Measurements from ENCODE around the gene PTPRZ1.

Gene PTPRZ1

DNA sequence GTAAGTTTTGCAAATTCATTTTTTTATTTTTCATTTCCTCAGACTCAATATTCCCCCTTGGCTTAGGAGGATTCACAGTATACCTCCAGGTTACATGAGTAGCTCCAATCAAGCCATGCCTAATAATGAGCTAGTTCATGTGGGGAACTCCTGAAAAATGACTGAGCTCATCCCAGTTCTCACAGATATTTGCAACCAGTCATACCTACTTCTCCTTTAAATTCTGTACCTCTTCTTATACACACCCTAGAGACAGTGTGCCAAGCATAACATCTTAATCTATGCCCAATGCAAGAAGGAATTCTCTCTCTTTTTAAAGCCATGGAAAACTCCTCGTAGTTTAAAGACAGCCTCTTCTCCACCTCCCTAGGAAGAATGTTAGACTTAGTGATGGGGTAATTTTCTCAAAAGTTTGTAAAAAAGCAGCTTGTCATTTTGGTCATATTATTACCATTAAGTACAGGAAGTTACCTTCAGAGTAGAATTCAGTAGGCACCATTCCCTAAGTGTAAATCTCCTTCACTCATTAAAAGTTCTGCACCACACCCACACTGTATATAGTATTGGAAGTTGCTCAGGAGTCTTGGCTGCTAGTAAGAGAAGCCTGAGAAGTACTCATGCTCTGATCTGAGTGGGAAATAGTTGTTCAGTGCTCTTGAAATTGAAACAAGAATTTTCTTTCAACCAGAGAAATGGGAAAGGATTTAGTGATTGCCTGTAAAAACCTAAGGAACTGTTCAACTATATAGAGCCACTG, 72.7 kb downstream of the PTPRZ1 start:
- no peak for TF ChIP-seq CTCF (IDR thresholded peaks at IDR 0.05; ENCODE audit: control insufficient read depth, extremely low read depth, insufficient read depth)
- no peak for DNase-seq (ENCODE audit: low read depth)
- H3K4me3 ChIP-seq (ENCODE audit: low read depth, low read length), result no peak overlapping the region

DNA sequence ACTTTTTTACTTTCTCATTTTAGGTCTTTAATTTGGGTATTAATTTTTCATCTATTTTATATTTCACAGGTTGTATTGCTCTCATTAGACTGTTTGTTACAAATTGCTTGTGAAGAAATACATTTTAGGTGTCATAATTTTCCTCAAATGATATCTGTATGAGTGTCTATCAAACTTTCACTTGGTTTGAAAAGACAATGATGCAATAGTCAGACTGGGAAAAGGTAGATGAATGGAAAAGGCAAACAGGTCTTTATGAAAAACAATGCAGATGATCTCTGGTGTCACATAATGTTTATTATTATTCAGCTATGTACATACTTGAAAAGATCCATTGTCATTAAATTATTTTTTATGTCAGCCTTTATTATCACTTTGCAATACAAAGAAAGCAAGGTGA, 80.2 kb downstream of the PTPRZ1 start:
- no peak for DNase-seq (ENCODE audit: low read depth)
- TF ChIP-seq CTCF (IDR thresholded peaks at IDR 0.05; ENCODE audit: control insufficient read depth, extremely low read depth, insufficient read depth), result no peak
- H3K4me3 ChIP-seq (ENCODE audit: low read depth, low read length), result no peak overlapping the region

- DNase-seq (ENCODE audit: low read depth), result no peak
- H3K4me3 ChIP-seq (ENCODE audit: low read depth, low read length), result no peak overlapping the region
- no peak for TF ChIP-seq CTCF (IDR thresholded peaks at IDR 0.05; ENCODE audit: control insufficient read depth, extremely low read depth, insufficient read depth)
These were observed 80.6 kb downstream of the PTPRZ1 start for GRCh38 chr7:121953601-121954000.

- no peak for TF ChIP-seq CTCF (IDR thresholded peaks at IDR 0.05; ENCODE audit: control insufficient read depth, extremely low read depth, insufficient read depth)
- DNase-seq (ENCODE audit: low read depth), result no peak
- no peak overlapping the region for H3K4me3 ChIP-seq (ENCODE audit: low read depth, low read length)
These were observed 81.8 kb downstream of the PTPRZ1 start for GRCh38 chr7:121954803-121955202.

GRCh38 chr7:121957626-121958025, 84.7 kb downstream of the PTPRZ1 start:
- no peak for TF ChIP-seq CTCF (IDR thresholded peaks at IDR 0.05; ENCODE audit: control insufficient read depth, extremely low read depth, insufficient read depth)
- DNase-seq (ENCODE audit: low read depth), result no peak

GRCh38 chr7:121960678-121961077, 87.7 kb downstream of the PTPRZ1 start:
- no peak overlapping the region for H3K4me3 ChIP-seq (ENCODE audit: low read depth, low read length)
- no peak for DNase-seq (ENCODE audit: low read depth)
- TF ChIP-seq CTCF (IDR thresholded peaks at IDR 0.05; ENCODE audit: control insufficient read depth, extremely low read depth, insufficient read depth), result no peak

More at GRCh38 chr7:121957626-121958025, 84.7 kb downstream of the PTPRZ1 start:
- no peak overlapping the region for H3K4me3 ChIP-seq (ENCODE audit: low read depth, low read length)

All from LNCaP clone FGC (cell line).